NCI-H187 (cell line): ENCODE measurements around the gene TRIM27.
"Not testable (repeated sequence)": the region's sequence is repeated elsewhere in the genome, so short reads cannot be mapped to it uniquely, and the experiment has no call there.

Source experiments
- DNase-seq, 2 experiments: peaks; one replicate each; lab custom pipeline; 2025; lab: John Stamatoyannopoulos, UW

TRIM27 gene

DNA sequence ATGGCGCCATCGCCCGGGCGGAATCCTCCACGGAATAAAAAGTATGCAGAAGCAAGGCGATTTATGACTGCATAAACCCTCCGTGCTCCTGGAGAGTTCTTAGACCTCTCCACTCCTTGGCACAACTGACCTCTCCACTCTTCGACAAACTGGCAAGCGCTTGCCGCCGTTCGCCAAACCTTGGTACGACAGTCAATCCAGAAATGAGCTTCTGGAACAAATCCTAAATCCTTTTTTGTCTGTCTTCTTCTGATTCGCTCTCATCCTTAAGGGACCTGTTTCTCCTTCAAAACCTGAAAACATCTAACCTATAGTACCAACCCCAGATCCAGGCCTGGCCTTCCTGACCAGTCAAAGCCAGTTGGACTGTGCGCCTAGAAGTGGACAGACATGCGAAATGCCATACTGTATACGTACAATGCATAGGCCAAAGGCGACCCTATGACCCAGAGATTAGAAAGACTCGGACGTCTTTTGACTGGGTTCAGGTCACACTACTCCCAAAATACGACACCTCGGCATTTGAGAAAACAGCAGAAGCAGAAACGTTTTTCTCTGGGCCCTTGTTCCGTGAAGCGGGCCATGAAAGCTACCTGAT lies 59.4 kb downstream of the TRIM27 start:
- DNase-seq: no peak

GRCh38 chr6:28863604-28864325 lies 60.0 kb downstream of the TRIM27 start:
- peak; percentile 47 to 81 for DNase-seq

GRCh38 chr6:28862077-28862476 lies 61.7 kb downstream of the TRIM27 start:
- DNase-seq: no peak

DNA sequence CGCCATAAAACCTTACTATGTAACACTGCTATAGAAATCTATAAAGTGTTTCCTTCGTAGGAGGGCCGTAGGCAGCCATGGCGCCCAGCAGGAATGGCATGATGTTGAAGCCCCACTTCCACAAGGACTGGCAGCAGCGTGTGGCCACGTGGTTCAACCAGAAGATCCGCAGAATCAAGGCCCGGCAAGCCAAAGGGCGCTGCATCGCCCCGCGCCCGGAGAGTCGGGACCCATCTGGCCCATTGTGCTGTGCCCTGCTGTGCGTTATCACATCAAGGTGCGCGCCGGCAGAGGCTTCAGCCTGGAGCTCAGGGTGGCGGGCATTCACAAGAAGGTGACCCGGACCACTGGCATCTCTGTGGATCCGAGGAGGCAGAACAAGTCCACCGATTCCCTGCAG lies 62.4 kb downstream of the TRIM27 start:
- DNase-seq: no peak

- DNase-seq: no peak
Observed at GRCh38 chr6:28860581-28860980, 63.2 kb downstream of the TRIM27 start.

- DNase-seq: no peak
Observed at GRCh38 chr6:28858963-28859362, 64.8 kb downstream of the TRIM27 start.

- DNase-seq: no peak
Observed at GRCh38 chr6:28856620-28857005, 67.2 kb downstream of the TRIM27 start.

DNA sequence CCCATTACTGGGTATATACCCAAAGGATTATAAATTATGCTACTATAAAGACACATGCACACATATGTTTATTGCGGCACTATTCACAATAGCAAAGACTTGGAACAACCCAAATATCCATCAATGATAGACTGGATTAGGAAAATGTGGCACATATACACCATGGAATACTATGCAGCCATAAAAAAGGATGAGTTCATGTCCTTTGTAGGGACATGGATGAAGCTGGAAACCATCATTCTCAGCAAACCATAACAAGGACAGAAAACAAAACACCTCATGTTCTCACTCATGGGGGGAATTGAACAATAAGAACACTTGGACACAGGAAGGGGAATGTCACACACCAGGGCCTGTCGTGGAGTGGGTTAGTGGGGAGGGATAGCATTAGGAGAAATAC lies 69.4 kb downstream of the TRIM27 start:
- not testable (repeated sequence) for DNase-seq
